GM12891 (cell line): Measurements from ENCODE around the gene ETFA.
A peak's percentile ranks its signal among the peaks of the same experiment; 100 is the strongest.

Source experiments
- DNase-seq: peaks from one replicate; pipeline ENCODE4 v3.0.0; 2011; ENCODE audit warnings: low spot score; ENCODE audit not compliant: insufficient read length
- FAIRE-seq: peaks from 2 replicates; lab custom pipeline; 2011; peaks lifted over from hg19 to GRCh38; lab: Jason Lieb, UNC
- PAX5 ChIP-seq: IDR thresholded peaks from 2 replicates; pipeline ENCODE4 v1.6.1; 2011; ENCODE audit warnings: low read length, moderate library complexity, mild to moderate bottlenecking; ENCODE audit not compliant: insufficient read depth, severe bottlenecking
- POLR2A ChIP-seq: IDR thresholded peaks from 2 replicates; pipeline ENCODE4 v1.6.1; 2011; ENCODE audit warnings: low read depth, low read length, control low read depth
- POLR2AphosphoS5 ChIP-seq: IDR thresholded peaks from 2 replicates; pipeline ENCODE4 v1.6.1; 2011; ENCODE audit warnings: low read depth, low read length, control low read depth
- POU2F2 ChIP-seq: IDR thresholded peaks from 2 replicates; pipeline ENCODE4 v1.6.1; 2011; ENCODE audit warnings: low read depth, mild to moderate bottlenecking, control low read depth, low read length, moderate library complexity
- SPI1 ChIP-seq: IDR thresholded peaks from 2 replicates; pipeline ENCODE4 v1.6.1; 2011; ENCODE audit warnings: low read depth, low read length, control low read depth
- TAF1 ChIP-seq: IDR thresholded peaks from 2 replicates; pipeline ENCODE4 v1.6.1; 2011; ENCODE audit warnings: low read depth, low read length, control low read depth

The ETFA gene

DNA sequence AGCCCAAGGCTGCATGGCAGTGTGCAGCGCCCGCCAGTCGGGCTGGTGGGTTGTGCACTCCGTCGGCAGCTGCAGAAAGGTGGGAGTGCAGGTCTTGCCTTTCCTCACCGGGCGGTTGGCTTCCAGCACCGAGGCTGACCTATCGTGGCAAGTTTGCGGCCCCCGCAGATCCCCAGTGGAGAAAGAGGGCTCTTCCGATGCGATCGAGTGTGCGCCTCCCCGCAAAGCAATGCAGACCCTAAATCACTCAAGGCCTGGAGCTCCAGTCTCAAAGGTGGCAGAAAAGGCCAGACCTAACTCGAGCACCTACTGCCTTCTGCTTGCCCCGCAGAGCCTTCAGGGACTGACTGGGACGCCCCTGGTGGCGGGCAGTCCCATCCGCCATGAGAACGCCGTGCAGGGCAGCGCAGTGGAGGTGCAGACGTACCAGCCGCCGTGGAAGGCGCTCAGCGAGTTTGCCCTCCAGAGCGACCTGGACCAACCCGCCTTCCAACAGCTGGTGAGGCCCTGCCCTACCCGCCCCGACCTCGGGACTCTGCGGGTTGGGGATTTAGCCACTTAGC lies 29.6 kb upstream of the ETFA start:
- DNase-seq (peak; percentile 26), FAIRE-seq (no peak)
- TF ChIP-seq TAF1 (no peak), POLR2A (no peak), POLR2AphosphoS5 (no peak), SPI1 (no peak), PAX5 (no peak), POU2F2 (no peak)

DNA sequence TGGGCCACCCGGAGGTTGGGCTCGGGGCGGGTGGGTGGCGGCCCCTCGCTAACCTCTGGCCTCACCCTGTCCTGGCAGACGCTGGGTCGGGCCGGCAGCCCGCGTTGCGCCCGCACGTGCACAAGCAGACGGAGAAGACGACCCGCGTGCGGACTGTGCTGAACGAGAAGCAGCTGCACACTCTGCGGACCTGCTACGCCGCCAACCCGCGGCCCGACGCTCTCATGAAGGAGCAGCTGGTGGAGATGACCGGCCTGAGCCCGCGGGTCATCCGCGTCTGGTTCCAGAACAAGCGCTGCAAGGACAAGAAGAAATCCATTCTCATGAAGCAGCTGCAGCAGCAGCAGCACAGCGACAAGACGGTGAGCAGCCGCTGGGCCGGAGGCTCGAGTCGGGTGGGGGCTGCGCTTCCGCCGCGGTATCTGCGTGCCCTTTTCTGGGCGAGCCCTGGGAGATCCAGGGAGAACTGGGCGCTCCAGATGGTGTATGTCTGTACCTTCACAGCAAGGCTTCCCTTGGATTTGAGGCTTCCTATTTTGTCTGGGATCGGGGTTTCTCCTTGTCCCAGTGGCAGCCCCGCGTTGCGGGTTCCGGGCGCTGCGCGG lies 29.0 kb upstream of the ETFA start:
- FAIRE-seq (peak; percentile 9), DNase-seq (peak; percentile 43)
- TF ChIP-seq POLR2A (no peak), PAX5 (no peak), SPI1 (no peak), TAF1 (no peak), POLR2AphosphoS5 (no peak), POU2F2 (no peak)

DNA sequence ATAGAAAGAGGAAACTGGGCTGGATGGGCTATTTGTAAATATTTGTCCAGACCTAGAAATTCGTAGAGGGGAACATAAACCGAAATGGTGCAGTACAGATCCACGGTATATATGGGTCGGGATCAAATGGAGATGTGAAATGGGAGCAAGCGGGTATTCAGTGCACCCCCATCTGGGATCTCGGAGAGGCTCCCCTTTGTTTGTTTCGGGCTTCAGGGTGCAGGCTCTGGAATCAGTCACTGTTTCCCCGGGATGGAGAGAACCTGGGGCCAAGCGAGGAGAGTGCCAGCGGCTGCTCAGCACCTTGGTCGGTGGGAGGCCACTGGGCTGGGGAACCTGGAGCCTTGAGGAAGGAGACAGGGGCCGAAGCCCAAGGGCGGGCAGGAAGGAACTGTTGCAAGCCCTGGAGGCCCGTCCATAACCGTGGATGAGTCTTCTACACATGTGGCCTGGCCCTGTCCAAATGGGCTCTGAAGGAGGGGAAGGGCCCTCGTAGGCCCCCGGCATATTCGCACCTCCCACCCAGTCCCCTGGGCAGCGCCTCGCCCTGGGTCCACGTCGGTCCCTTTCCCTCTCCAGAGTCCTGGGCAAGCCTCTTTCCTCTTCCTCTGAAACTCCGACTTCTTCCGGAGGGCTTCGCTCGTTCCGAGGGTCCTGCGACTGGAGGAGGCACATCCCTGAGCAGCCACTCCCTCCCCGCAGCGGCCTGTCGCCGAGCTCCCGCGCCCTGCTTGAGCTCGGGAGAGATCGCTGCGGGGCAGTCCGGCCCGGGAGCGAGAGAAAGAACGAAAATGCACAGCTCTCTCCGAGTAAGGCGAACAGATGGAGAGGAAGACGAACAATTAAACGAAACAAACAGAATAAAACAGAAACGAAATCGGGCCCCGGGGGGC lies 28.3 kb upstream of the ETFA start:
- TF ChIP-seq SPI1 (no peak), POLR2AphosphoS5 (no peak), POU2F2 (no peak), PAX5 (no peak), TAF1 (no peak), POLR2A (no peak)
- FAIRE-seq (peak; percentile 61), DNase-seq (peak; percentile 39)

DNA sequence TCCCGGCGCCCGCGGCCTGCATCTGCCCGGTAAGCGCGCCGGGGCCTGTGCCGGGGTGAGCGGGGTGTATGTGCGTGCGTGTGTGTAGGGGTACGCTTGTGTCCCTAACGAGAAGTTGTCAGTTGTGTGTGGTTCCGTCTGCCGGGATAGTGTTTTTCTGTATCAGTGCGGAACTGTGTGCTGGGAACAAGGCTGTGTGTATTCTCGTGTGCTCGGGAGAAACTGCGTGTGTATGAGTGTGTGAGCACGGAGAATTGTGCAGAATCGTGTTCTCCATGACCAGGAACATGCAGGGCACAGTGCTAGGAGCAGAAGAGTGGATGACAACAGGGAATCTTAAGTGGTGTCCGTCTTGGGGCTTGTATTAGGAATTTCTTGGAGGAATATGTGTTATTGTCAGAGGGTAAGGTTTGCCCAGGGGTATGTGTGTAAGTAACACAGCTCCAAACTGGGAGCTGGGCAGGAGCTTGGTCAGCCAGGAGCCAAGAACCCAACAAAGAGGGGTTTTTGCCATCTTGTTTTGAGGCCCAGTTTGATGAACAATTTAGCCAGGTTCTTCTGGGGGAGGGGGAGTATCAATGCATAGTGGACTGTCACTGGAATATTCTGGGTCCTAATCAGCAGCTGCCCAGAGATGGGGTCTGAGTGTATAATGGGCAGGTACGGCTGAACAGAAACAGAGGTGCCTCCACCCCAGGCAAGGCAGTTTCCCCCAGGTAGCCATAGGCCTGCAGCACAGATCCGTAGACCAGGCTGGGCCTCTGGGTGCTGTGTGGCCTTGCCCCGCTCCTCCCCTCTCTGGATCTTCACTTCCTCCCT lies 27.4 kb upstream of the ETFA start:
- DNase-seq (no peak), FAIRE-seq (peak; percentile 60)
- no peak for TF ChIP-seq PAX5
- peak; percentile 46 for TF ChIP-seq SPI1

DNA sequence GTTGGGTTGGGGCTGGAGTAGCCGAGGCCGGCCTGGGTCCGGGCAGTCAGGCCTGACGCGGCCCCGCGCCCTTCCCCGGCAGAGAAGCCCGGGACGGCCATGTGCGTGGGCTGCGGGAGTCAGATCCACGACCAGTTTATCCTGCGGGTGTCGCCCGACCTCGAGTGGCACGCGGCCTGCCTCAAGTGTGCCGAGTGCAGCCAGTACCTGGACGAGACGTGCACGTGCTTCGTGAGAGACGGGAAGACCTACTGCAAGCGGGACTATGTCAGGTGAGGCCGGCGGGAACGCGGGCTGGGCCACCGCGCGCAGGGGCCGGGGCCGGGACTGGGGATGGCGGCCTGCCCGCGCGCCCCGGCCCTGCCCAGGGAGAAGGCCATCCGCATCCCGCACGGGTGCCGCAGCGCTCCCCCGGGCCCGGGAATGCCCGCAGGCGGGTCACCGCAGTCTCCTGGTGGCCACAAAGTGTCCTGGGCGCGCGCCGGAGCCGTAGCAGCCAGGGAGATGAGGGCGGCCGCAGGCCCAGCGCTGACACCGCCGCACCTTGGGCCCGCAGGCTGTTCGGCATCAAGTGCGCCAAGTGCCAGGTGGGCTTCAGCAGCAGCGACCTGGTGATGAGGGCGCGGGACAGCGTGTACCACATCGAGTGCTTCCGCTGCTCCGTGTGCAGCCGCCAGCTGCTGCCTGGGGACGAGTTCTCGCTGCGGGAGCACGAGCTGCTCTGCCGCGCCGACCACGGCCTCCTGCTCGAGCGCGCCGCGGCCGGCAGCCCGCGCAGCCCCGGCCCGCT lies 26.6 kb upstream of the ETFA start:
- peak; percentile 40 for DNase-seq
- TF ChIP-seq POLR2AphosphoS5 (no peak), POLR2A (no peak), SPI1 (no peak), POU2F2 (no peak), PAX5 (no peak), TAF1 (no peak)
- peak; percentile 77 for FAIRE-seq

DNA sequence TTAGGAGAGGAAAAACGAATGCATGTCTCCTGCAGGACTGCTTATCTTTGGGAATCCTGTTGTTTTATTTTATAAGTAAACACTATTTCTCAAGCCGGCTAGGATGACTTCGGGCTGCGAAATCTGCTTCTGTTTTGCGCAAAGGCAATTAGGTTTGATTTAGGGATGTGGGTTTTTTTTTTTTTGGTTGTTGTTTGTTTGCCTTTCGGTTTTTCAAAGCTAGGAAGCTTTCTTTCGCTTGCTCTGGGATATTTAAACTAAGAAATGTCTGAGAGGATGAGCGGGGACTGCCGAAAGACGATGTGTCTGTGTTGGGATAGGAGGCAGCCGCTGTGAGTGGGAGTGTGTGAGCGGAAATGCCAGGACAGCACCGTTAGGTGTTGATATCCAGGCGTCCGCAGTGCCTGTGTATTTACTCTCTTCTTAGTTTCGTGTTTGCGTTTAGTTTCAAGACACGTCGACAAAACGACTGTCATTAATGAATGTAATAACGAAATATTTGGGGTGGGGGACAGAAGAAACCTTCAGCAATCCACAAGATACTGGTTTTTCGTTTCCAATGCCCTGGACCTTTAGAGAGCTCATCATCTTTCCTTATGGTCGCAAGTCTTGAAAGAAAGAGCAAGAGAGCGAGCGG lies 25.9 kb upstream of the ETFA start:
- FAIRE-seq (peak; percentile 13), DNase-seq (no peak)
- TF ChIP-seq TAF1 (no peak), POLR2AphosphoS5 (no peak), SPI1 (no peak), POLR2A (no peak), POU2F2 (no peak), PAX5 (no peak)

DNA sequence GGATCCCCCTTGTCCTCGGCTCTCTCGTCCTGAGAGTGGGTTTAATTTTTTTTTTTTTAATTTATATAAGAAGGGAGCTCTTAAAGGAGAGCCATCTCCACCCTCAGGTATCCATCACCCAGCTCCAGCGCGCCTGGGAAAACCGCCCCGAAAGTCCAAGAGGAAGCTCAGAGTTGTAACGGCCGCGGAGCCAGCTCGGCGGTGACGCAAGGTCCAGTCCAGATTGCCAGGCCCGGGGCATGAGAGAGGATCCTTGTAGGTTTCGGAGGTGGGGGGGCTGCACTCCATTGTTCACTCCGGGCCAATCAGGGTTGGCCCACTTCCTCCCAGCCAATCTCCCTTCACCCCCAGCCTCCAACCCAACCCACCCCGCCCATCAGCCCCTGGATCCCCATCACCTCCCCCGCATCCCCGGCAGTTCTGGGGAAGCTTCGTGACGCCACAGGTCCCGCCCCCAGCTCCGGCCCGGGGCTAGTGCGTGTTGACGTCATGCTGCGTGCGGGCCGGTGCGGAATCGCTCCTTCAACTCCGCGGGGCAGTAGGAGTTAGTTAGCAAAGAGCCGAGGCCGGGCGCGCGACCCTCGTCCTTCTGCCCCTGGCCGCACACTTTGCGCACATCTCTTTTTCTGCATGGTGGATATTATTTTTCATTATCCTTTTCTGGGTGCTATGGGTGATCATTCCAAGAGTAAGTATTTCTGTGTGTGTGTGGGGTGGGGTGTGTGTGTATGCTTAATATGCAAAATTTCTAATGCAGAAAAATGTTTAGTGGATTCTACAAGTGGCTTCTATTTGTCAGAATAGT lies 25.2 kb upstream of the ETFA start, which contains the start of gene ISL2:
ISL2 (plus strand) TSS at position 520 of the 805 bp plus-strand sequence; CDS start at position 631, 111 bp downstream.
- FAIRE-seq (peak; percentile 76), DNase-seq (peak; percentile 81)
- 0 out of 2 replicates have a peak, but pooled peaks have one; percentile 41 for TF ChIP-seq POLR2AphosphoS5
- no peak for TF ChIP-seq PAX5
- peak; percentile 59 for TF ChIP-seq SPI1
- peak; percentile 21; the same call in 1 of the 2 replicates for TF ChIP-seq TAF1
